Epithelial cell of prostate (primary cell): ENCODE results near the gene CSN1S1.
A peak's percentile ranks its signal among the peaks of the same experiment; 100 is the strongest.
"Not testable (repeated sequence)": the region's sequence is repeated elsewhere in the genome, so short reads cannot be mapped to it uniquely, and the experiment has no call there.

Source experiments
- DNase-seq: peaks from one replicate; pipeline ENCODE4 v3.0.0-alpha.2; 2011; ENCODE audit warnings: low read depth, low spot score
- H3K27ac ChIP-seq: fragments of 450-650 bp; 2 replicates; pipeline ENCODE4 v1.5.1; 2017; ENCODE audit warnings: mild to moderate bottlenecking

Gene CSN1S1, protein sequence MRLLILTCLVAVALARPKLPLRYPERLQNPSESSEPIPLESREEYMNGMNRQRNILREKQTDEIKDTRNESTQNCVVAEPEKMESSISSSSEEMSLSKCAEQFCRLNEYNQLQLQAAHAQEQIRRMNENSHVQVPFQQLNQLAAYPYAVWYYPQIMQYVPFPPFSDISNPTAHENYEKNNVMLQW

DNA sequence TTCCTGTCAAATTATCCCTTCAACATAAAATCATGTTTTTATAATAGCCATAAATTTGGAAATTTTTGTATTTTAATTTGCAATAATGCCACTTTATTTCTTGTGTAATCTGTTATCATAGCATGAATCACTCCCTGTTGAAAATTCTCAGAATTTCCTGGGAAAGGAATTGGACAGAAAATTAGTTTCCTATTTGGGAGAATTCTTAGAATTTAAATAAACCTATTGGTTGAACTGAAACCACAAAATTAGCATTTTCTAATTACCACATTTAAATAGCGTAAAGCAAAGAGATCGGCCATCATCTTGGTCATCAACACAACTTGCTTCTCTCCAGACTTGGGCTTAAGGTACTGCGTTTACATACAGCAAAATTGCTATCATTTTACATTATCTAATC, at the start of gene CSN1S1:
Gene CSN1S1 (plus strand): TSS at position 301 of the 400 bp plus-strand sequence. CDS start 1,488 bp downstream, outside the sequence.
- no peak within 1 kb of the TSS for H3K27ac ChIP-seq
- no peak for DNase-seq

- DNase-seq, result peak; percentile 8
These were observed 49.6 kb upstream of the CSN1S1 start for GRCh38 chr4:69881173-69881773.

DNA sequence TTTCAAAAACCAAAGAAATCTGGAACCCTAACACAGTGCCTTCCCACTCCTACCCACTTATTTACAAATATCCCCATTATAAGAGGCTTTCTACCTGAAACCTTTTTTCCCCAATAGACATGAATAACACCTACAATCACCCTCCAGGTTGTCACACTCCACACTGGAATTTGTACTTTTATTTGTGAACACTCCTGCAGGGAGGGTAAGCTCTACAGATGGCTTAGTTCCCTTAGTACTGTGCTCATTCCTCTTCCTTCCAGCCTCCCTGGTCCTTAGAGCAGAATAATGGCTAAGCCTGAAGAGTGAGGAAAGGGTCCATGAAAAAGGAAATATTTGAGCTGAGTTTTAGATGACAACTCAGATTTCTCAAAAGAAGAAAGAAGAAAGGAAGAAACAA, 48.7 kb upstream of the CSN1S1 start:
- no peak for DNase-seq

More at GRCh38 chr4:69881173-69881773, 49.6 kb upstream of the CSN1S1 start:
- no peak overlapping the region for H3K27ac ChIP-seq

GRCh38 chr4:69888336-69888735, 42.5 kb upstream of the CSN1S1 start:
- no peak overlapping the region for H3K27ac ChIP-seq
- DNase-seq, result peak; percentile 5

More for the DNA sequence above, 48.7 kb upstream of the CSN1S1 start:
- H3K27ac ChIP-seq, result no peak overlapping the region

DNA sequence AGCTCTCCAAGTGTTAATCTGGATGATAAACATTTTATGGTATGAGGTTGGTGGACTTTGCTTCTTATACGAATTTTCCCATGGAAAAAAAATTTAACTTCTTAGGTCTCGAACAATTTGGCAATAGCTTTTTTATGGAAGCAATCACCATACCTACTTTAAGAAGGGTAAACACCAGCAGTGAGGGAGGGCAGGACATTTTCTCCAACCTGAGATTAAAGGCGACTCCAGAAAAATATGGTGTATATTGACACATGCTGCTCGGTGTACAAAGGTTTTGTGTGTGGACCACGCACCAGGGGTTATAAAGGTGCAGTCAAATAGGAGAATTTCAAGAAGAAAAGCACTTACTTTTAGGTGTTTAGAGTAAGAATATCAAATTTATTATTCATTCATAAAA, 36.7 kb upstream of the CSN1S1 start:
- no peak overlapping the region for H3K27ac ChIP-seq
- no peak for DNase-seq

DNA sequence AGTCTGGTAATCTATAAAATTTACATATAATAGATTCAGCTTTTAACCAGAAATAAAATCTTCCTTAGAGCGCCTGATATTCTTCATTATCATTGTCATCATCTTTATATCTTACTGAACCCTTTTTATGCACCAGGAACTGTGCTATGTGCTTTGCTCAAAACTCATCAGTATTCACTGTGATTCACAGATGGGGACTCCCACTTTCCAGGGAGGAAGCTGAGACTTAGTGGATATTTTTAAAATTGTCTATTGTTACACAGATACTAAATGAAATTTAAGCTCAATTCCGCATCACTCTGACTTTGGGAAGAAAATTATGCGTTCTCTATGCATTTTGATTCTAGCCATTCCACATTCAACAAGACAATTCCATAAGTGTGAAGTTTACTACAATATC, 36.1 kb upstream of the CSN1S1 start:
- H3K27ac ChIP-seq, result no peak overlapping the region
- DNase-seq, result no peak

DNA sequence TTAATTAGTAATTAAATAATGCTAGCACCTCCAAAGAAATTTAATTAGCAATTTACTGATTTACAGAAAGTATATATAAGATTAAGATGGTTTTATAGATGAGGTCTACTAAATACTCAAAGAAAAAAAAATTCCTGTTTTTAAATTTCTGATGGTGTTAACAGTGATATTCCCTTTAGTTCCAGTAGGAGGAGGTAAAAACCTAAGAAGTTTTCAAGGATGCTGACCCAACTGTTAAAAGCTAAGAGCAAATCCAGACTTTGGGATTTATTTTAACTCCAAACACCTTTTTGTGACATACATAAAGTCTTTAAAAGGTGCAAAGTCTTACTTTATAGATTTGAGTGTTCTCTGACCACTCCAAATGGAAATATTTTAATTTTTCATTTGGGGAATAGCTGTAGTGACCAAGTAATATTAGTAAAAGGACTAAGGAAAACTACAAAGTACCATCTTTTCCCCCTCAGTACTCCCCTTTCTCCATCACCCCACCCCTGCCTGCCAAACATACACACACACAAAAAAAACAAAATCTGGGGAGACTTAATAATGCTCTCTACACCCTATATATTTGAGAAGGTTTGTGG, 34.2 kb upstream of the CSN1S1 start:
- H3K27ac ChIP-seq, result no peak overlapping the region
- no peak for DNase-seq

GRCh38 chr4:69907151-69907550, 23.7 kb upstream of the CSN1S1 start:
- no peak overlapping the region for H3K27ac ChIP-seq
- no peak for DNase-seq

DNA sequence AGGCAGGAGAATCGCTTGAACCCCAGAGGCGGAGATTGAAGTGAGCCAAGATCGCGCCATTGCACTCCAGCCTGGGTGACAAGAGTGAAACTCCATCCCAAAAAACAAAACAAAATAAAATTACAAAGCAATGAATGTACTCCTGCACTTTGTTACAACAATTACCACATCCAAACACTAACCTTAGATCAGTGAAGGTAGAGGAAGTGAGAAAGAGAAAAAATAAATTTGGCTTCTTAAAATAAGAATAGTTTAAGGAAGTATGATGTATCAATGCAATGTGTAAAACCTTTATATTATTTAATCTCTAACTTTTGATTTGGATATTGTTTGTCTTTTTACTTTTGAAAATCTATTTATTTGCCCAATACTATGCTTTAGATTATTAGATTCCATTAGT, 21.7 kb upstream of the CSN1S1 start:
- DNase-seq, result no peak
- no peak overlapping the region for H3K27ac ChIP-seq

- no peak for DNase-seq
- H3K27ac ChIP-seq, result peak overlapping the region; percentile 21
These were observed 20.7 kb upstream of the CSN1S1 start for GRCh38 chr4:69910016-69910782.

GRCh38 chr4:69920874-69921273, 10.0 kb upstream of the CSN1S1 start:
- H3K27ac ChIP-seq, result no peak overlapping the region
- no peak for DNase-seq

DNA sequence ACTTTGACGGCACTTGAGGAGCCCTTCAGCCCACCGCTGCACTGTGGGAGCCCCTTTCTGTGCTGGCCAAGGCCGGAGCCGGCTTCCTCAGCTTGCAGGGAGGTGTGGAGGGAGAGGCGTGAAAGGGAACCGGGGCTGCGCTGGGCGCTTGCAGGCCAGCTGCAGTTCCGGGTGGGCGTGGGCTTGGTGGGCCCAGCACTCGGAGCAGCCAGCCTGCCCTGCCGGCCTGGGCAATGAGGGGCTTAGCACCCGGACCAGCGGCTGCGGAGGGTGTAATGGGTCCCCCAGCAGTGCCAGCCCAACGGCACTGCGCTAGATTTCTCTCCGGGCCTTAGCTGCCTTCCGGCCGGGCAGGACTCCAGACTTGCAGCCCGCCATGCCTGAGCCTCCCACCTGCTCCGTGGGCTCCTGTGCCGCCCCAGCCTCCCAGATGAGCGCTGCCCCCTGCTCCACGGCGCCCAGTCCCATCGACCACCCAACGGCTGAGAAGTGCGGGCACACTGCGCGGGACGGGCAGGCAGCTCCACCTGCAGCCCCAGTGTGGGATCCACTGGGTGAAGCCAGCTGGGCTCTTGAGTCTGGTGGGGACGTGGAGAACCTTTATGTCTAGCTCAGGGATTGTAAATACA, 7.0 kb upstream of the CSN1S1 start:
- not testable (repeated sequence) for H3K27ac ChIP-seq, DNase-seq

DNA sequence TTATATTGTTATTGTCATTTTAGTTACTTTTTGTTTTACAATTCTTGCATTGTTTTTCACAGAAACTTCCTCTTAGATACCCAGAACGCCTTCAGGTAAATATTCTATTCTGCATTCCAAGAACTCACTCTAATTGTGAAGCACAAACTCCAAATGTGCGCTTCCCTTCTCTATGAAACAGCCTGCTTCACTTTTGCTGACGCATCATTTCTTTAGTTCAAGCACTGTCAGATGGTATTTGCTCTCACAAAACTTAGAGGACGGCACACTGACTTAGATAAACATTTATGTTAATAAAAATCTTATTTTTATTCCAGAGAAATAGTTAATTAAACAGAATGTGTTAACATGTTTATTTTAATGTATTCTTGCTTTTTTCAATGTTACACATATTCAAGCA, 3.3 kb downstream of the CSN1S1 start:
- no peak overlapping the region for H3K27ac ChIP-seq
- DNase-seq, result no peak

DNA sequence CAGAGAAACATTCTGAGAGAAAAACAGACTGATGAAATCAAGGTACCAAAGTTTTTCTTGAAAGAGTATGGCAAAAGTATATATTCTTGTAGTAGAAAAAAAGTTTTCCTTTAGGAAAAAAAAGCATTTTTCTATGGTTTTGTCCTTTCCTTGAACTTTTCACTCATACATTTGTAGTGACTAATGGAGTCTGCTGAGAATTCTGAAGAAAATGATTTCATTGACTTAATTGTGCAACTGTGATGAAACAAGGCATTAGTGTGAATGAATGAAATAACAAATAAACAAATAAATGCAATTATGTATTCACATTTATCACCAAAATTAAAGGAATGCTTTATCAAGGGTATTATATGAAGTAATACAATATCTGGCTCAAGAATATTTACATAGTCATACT, 5.7 kb downstream of the CSN1S1 start:
- H3K27ac ChIP-seq, result no peak overlapping the region
- DNase-seq, result no peak

GRCh38 chr4:69951602-69952001, 20.7 kb downstream of the CSN1S1 start:
- DNase-seq, result no peak
- H3K27ac ChIP-seq, result no peak overlapping the region

DNA sequence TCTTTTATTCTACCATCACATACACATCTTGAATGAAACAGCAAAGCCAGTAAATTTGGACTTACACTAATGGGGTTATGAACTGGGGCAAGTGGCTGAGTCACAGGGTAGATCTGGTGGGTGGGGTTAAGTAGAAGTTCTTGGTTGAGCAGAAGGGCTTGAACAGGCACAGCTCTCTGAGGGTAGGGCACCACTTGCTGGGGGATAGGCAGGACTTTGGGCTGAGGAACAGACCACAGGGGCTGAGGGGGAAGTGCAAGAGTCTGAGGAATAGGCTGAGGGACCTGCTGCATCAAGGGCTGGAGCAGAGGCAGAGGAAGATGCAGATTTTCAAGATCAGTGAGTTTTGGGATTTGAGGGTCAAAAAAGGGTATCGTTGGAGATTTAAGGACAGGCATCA, 26.3 kb downstream of the CSN1S1 start:
- H3K27ac ChIP-seq, result no peak overlapping the region
- no peak for DNase-seq

DNA sequence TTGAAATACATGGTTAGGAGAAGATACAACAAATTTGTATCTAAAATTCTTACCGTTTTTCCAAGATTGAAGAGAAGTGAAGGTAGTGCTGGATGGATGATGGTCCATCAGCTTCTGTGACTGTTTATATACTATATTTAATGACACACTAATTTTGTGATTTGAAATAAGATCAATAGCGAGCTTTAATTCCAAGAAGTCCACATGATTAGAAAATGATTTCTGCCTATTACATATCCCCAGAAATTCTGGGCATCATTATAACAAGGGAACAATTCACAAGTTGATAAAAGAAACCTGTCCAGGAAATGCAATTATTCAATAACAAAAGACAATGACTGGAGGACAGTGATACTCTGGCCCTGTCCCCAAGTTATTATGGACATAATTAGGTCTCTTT, 34.8 kb downstream of the CSN1S1 start, which contains the start of gene CSN2:
Gene CSN2 (minus strand): TSS at position 101 of the 400 bp plus-strand sequence. CDS start 4,733 bp downstream, outside the sequence.
- no peak for DNase-seq
- no peak within 1 kb of the TSS for H3K27ac ChIP-seq

- DNase-seq, result no peak
- H3K27ac ChIP-seq, result no peak overlapping the region
These were observed 39.2 kb downstream of the CSN1S1 start for GRCh38 chr4:69970071-69970470.

- H3K27ac ChIP-seq, result no peak overlapping the region
- no peak for DNase-seq
These were observed 43.8 kb downstream of the CSN1S1 start for GRCh38 chr4:69974631-69975030.

DNA sequence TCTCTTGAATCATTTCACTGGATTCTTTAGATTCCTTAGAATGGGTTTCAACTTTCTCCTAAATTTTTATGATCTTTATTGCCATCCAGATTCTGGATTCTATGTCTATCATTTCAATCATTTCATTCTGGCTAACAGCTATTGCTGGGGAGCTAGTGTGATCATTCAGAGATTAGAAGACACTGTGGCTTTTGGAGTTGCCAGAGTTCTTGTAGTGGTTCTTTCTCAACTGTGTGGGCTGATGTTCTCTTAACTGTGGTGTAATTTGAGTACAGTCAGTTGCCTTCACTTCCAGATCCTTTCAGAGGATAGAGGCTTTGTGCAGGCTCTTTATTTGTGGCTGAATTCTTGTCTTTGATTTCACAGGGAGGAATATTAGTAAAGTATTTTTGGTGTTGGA, 46.7 kb downstream of the CSN1S1 start:
- H3K27ac ChIP-seq, result no peak overlapping the region
- DNase-seq, result no peak
